Osteoblast (primary cell): ENCODE measurements around the gene PACS2. TPM values are rescaled to one million over a fixed set of nuclear protein-coding genes. Genes with fewer than 3 reads are reported as not detected.

Experiments
- DNase-seq: peaks from one replicate; pipeline ENCODE4 v3.0.0; 2011; ENCODE audit warnings: low spot score, mixed read lengths; ENCODE audit not compliant: insufficient read length; ENCODE audit errors: missing footprints
- H2AFZ ChIP-seq: 2 replicates; pipeline ENCODE4 v1.6.0; 2011; ENCODE audit warnings: mild to moderate bottlenecking, low read length
- H3K27ac ChIP-seq: 2 replicates; pipeline ENCODE4 v1.5.1; 2011; ENCODE audit warnings: mild to moderate bottlenecking, low read depth, low read length, moderate library complexity
- H3K27me3 ChIP-seq: 2 replicates; pipeline ENCODE4 v1.6.0; 2012; ENCODE audit warnings: mild to moderate bottlenecking, control low read depth, inconsistent platforms, low read length, moderate library complexity; ENCODE audit not compliant: insufficient read depth
- H3K36me3 ChIP-seq: 2 replicates; pipeline ENCODE4 v1.5.1; 2011; ENCODE audit warnings: mild to moderate bottlenecking, low read length, control low read depth, moderate library complexity; ENCODE audit not compliant: insufficient read depth
- H3K4me1 ChIP-seq: 2 replicates; pipeline ENCODE4 v1.5.1; 2011; ENCODE audit warnings: mild to moderate bottlenecking, low read length, control low read depth, moderate library complexity; ENCODE audit not compliant: insufficient read depth
- H3K4me2 ChIP-seq: 2 replicates; pipeline ENCODE4 v1.6.0; 2011; ENCODE audit warnings: mild to moderate bottlenecking, low read length; ENCODE audit not compliant: insufficient read depth
- H3K4me3 ChIP-seq: fragments of 200-600 bp; sonication (generic); 3 replicates; pipeline ENCODE4 v1.5.1; 2012; ENCODE audit warnings: mild to moderate bottlenecking, low read length, inconsistent platforms; ENCODE audit not compliant: insufficient read depth
- H3K79me2 ChIP-seq: 2 replicates; pipeline ENCODE4 v1.6.0; 2012; ENCODE audit warnings: mild to moderate bottlenecking, low read length, control low read depth, inconsistent platforms; ENCODE audit not compliant: insufficient read depth
- H3K9me3 ChIP-seq: 2 replicates; pipeline ENCODE4 v1.5.1; 2011; ENCODE audit warnings: low read depth, low read length, control low read depth
- H4K20me1 ChIP-seq: 2 replicates; pipeline ENCODE4 v1.6.0; 2012; ENCODE audit warnings: mild to moderate bottlenecking, low read length, control low read depth; ENCODE audit not compliant: insufficient read depth
- total RNA-seq: library from RNA; depleted of rRNA; stranded (reverse); fragments of >200 nt; gene quantifications from 2 replicates; pipeline ENCODE4 v1.2.3, GENCODE V29; 2012
- TF ChIP-seq, protein P1 (sequence below): IDR thresholded peaks from 2 replicates; pipeline ENCODE4 v1.5.1; 2011; ENCODE audit warnings: mild to moderate bottlenecking, low read depth, low read length, moderate library complexity; ENCODE audit errors: extremely low read depth

The PACS2 gene
- total RNA-seq, 1 donor = 81.1 TPM

DNA sequence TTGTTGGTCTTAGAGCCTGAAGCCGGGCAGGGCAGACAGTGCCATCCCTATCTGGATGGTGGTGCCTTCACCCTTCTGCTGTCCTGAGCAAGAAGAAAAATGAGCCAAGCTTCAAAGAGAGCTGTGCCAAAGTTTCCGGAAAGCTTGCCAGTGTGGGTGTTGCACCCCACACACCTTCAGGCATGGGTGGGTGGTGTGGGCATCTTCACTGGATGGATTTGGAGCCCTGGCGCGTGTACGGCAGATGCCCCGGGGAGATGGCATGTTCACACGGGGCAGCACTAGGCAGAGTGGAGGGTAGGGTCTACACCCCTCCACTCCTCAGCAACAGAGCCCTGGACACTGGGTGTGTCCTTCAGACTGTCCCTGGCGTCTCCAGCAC lies 33.0 kb downstream of the PACS2 start:
- H3K4me2 ChIP-seq = no peak overlapping the region
- DNase-seq = no peak
- no peaks in the 10 kb centered on the region for H3K27me3 ChIP-seq
- H2AFZ ChIP-seq = no peak overlapping the region
- no peak overlapping the region for H3K27ac ChIP-seq
- no peaks in the 10 kb centered on the region for H3K36me3 ChIP-seq
- no peak overlapping the region for H3K4me3 ChIP-seq
- peaks cover 27% of the 10 kb centered on the region for H3K79me2 ChIP-seq
- no peaks in the 10 kb centered on the region for H3K9me3 ChIP-seq
- peaks cover 2% of the 10 kb centered on the region for H3K4me1 ChIP-seq
- TF ChIP-seq, protein P1, sequence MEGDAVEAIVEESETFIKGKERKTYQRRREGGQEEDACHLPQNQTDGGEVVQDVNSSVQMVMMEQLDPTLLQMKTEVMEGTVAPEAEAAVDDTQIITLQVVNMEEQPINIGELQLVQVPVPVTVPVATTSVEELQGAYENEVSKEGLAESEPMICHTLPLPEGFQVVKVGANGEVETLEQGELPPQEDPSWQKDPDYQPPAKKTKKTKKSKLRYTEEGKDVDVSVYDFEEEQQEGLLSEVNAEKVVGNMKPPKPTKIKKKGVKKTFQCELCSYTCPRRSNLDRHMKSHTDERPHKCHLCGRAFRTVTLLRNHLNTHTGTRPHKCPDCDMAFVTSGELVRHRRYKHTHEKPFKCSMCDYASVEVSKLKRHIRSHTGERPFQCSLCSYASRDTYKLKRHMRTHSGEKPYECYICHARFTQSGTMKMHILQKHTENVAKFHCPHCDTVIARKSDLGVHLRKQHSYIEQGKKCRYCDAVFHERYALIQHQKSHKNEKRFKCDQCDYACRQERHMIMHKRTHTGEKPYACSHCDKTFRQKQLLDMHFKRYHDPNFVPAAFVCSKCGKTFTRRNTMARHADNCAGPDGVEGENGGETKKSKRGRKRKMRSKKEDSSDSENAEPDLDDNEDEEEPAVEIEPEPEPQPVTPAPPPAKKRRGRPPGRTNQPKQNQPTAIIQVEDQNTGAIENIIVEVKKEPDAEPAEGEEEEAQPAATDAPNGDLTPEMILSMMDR = no peak
- peaks cover 22% of the 10 kb centered on the region for H4K20me1 ChIP-seq

DNA sequence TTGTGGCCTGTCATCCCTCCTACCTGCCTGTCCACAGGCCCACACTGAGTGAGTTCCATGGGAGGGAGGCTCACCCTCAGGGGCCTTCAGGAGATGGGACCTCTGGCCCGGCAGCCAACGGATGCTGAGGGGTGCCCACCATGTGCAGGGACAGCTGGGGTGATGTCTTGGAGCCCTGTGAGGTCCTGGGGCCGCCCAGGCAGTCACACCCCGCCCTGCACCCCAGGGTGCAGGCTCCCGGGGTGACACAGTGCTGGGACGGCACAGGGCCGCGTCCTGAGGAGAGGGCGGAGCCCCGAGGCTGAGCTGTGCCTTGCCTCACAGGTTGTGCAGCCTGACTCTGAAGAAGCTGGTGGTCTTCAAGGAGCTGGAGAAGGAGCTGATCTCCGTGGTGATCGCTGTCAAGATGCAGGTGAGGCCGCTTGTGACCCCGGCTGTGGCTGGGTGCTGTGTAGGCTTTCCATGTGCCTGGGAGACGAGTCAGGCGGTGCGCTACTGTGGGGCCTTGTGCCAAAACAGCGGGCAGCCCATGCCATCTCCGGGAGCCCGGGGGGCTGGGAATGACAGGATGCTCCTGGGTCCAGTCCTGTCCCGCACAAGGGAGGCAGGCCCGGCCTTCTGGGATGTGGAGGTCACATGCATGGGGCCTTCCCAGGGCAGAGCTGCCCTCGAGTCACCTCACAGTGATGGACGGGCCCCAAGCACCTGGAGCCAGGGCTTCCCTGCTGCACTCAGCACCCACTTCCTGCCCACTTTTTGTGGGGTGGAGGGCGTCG lies 33.8 kb downstream of the PACS2 start:
- H3K4me2 ChIP-seq = no peak overlapping the region
- H2AFZ ChIP-seq = no peak overlapping the region
- H3K9me3 ChIP-seq = no peaks in the 10 kb centered on the region
- no peak for DNase-seq
- H3K79me2 ChIP-seq = peaks cover 21% of the 10 kb centered on the region
- no peak overlapping the region for H3K27ac ChIP-seq
- no peaks in the 10 kb centered on the region for H3K27me3 ChIP-seq
- no peaks in the 10 kb centered on the region for H3K36me3 ChIP-seq
- peaks cover 2% of the 10 kb centered on the region for H3K4me1 ChIP-seq
- H3K4me3 ChIP-seq = no peak overlapping the region
- peaks cover 20% of the 10 kb centered on the region for H4K20me1 ChIP-seq
- TF ChIP-seq, protein P1 = no peak

DNA sequence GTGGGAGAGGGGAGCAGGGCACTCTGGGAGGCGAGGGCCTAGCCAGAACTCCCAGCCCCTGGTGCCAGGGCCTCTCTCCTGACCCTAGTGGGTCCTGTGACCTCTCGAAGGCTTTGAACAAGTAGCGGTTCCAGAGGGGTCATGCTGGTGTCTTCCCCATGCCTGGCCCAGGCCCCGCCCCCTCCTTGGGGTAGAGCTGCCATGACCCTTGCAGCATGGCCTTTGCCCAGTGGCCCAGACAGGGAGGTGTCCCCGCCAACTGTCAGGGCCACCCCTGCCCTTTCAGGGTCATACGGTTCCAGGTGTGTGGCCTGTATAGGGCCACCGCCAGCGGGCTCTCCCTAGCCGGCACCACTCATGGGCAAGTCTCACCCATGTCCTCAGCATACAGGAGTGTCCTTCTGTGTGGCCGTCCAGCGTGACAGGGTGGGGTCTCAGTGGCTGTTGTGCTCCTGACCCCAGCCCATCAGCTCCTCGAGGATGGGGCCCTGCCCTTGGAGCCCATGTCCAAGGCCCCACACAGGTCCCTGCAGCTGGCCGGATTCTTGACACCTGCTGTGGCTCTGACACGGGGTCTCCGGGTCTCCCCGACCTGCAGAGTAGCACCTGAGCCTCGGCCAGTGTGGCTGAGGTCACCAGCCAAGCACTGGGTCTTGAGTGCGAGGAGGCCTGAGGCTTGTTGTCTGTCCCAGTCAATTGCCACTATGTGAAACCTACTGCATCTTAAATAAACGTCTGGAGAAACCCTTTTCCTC lies 34.6 kb downstream of the PACS2 start:
- TF ChIP-seq, protein P1 = no peak
- peaks cover 2% of the 10 kb centered on the region for H3K4me1 ChIP-seq

DNA sequence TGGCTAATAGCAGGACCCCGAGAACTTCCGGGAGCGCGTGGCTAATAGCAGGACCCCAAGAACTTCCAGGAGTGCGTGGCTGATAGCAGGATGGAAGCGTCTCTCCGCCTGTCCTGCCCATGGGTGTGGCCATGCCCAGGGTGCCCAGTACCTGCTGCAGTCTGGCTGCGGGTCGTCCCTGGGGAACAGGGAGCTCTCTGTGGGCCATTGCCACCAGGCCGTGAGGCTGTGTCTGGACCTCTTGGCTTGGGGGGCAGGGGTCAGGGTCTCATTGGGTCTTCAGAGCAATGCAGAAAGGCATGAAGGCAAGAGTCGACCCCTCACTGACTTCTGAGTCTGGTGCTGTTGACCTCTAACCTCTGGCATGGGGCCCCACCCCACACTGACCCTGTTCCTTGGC lies 35.4 kb downstream of the PACS2 start:
- Histone ChIP-seq H4K20me1 (peaks cover 16% of the 10 kb centered on the region), H3K27ac (no peak overlapping the region), H3K79me2 (peaks cover 11% of the 10 kb centered on the region), H3K4me3 (no peak overlapping the region), H3K27me3 (no peaks in the 10 kb centered on the region), H3K9me3 (no peaks in the 10 kb centered on the region), H2AFZ (no peak overlapping the region), H3K4me2 (no peak overlapping the region), H3K36me3 (no peaks in the 10 kb centered on the region), H3K4me1 (peaks cover 2% of the 10 kb centered on the region)
- TF ChIP-seq, protein P1 = no peak
- no peak for DNase-seq

More for the DNA sequence above, 34.6 kb downstream of the PACS2 start:
- no peak overlapping the region for H3K27ac ChIP-seq
- no peaks in the 10 kb centered on the region for H3K36me3 ChIP-seq
- no peak overlapping the region for H3K4me2 ChIP-seq
- no peaks in the 10 kb centered on the region for H3K9me3 ChIP-seq
- no peak overlapping the region for H2AFZ ChIP-seq
- H3K27me3 ChIP-seq = no peaks in the 10 kb centered on the region
- peaks cover 19% of the 10 kb centered on the region for H4K20me1 ChIP-seq
- DNase-seq = no peak
- H3K4me3 ChIP-seq = no peak overlapping the region
- peaks cover 15% of the 10 kb centered on the region for H3K79me2 ChIP-seq
